GM12878 (cell line): ENCODE data around the gene EPHB1. TPM values are rescaled to one million over a fixed set of nuclear protein-coding genes. Genes with fewer than 3 reads are reported as not detected.

Source experiments
- EZH2 ChIP-seq: IDR thresholded peaks from 2 replicates; pipeline ENCODE4 v1.6.1; 2012; ENCODE audit warnings: low read depth, mild to moderate bottlenecking, control low read depth, inconsistent platforms, low read length, borderline replicate concordance; ENCODE audit not compliant: control insufficient read depth
- IKZF2 ChIP-seq, 2 experiments: fragments of 450-650 bp; IDR thresholded peaks; 2 replicates each; pipeline ENCODE4 v1.6.1; 2017; ENCODE audit warnings: mild to moderate bottlenecking in 2 of 2, moderate library complexity in 2 of 2
- RAD21 ChIP-seq: IDR thresholded peaks from 2 replicates; pipeline ENCODE4 v1.6.1; 2011; ENCODE audit warnings: mild to moderate bottlenecking, low read depth, low read length, moderate library complexity; ENCODE audit not compliant: insufficient read depth
- polyA plus RNA-seq, 11 experiments: library from polyadenylated mRNA; depleted of rRNA in 4 of 11; unstranded in 6 of 11; stranded (reverse) in 5 of 11; fragments of >200 nt; fragmentation: Nextera tagmentation in 4 of 11; fragmentation: Illumina TruSeq in 1 of 11; extraction: Ambion mirVana in 4 of 11; extraction: Trizol in 1 of 11; gene quantifications; 1 replicate in 1 of 11; 2 replicates in 10 of 11; pipeline versions ENCODE4 v1.2.1 to v1.2.3, GENCODE V29; 2011 to 2016; ENCODE audit warnings: inconsistent platforms in 2 of 11, missing spikeins in 2 of 11, low read depth in 1 of 11
- total RNA-seq, 4 experiments: library from RNA; depleted of rRNA in 3 of 4; stranded (reverse); fragments of >200 nt in 3 of 4; fragmentation: Illumina TruSeq in 1 of 4; extraction: Trizol in 1 of 4; gene quantifications; 2 replicates each; pipeline versions ENCODE4 v1.2.1 to v1.2.3, GENCODE V29; 2013 to 2021
- TF ChIP-seq, protein P1 (sequence below): fragments of 450-650 bp; IDR thresholded peaks from 2 replicates; pipeline ENCODE4 v1.6.1; 2017; ENCODE audit warnings: mild to moderate bottlenecking, moderate library complexity
- TF ChIP-seq, protein P2 (sequence below): fragments of 450-650 bp; formaldehyde crosslinking; IDR thresholded peaks from 2 replicates; pipeline ENCODE4 v1.4.0; 2022; ENCODE audit warnings: mild to moderate bottlenecking, moderate library complexity

EPHB1 gene
- total and polyA plus RNA-seq, 10 of the 15 experiments (the other 5 are each of a cell fraction or from before 2014, with no cell fraction given): 0.33 to 23.8 (median 1.2) TPM

DNA sequence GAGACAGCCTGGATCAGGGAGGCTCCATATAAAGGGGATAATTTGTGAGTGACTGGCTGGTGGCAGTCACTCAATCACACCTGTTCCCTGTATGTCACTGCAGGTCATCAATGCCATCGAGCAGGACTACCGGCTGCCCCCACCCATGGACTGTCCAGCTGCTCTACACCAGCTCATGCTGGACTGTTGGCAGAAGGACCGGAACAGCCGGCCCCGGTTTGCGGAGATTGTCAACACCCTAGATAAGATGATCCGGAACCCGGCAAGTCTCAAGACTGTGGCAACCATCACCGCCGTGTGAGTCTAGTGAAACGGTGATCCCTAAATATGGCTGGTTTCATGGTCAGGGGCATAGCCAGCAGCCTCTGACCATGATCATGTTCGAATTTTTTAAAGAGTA, 453.2 kb downstream of the EPHB1 start (continued):
- TF ChIP-seq, protein P1, sequence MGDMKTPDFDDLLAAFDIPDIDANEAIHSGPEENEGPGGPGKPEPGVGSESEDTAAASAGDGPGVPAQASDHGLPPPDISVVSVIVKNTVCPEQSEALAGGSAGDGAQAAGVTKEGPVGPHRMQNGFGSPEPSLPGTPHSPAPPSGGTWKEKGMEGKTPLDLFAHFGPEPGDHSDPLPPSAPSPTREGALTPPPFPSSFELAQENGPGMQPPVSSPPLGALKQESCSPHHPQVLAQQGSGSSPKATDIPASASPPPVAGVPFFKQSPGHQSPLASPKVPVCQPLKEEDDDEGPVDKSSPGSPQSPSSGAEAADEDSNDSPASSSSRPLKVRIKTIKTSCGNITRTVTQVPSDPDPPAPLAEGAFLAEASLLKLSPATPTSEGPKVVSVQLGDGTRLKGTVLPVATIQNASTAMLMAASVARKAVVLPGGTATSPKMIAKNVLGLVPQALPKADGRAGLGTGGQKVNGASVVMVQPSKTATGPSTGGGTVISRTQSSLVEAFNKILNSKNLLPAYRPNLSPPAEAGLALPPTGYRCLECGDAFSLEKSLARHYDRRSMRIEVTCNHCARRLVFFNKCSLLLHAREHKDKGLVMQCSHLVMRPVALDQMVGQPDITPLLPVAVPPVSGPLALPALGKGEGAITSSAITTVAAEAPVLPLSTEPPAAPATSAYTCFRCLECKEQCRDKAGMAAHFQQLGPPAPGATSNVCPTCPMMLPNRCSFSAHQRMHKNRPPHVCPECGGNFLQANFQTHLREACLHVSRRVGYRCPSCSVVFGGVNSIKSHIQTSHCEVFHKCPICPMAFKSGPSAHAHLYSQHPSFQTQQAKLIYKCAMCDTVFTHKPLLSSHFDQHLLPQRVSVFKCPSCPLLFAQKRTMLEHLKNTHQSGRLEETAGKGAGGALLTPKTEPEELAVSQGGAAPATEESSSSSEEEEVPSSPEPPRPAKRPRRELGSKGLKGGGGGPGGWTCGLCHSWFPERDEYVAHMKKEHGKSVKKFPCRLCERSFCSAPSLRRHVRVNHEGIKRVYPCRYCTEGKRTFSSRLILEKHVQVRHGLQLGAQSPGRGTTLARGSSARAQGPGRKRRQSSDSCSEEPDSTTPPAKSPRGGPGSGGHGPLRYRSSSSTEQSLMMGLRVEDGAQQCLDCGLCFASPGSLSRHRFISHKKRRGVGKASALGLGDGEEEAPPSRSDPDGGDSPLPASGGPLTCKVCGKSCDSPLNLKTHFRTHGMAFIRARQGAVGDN: no peak
- TF ChIP-seq EZH2 (no peak), IKZF2 (IDR thresholded peaks at IDR 0.05) (no peak), RAD21 (no peak)
- TF ChIP-seq, protein P2, sequence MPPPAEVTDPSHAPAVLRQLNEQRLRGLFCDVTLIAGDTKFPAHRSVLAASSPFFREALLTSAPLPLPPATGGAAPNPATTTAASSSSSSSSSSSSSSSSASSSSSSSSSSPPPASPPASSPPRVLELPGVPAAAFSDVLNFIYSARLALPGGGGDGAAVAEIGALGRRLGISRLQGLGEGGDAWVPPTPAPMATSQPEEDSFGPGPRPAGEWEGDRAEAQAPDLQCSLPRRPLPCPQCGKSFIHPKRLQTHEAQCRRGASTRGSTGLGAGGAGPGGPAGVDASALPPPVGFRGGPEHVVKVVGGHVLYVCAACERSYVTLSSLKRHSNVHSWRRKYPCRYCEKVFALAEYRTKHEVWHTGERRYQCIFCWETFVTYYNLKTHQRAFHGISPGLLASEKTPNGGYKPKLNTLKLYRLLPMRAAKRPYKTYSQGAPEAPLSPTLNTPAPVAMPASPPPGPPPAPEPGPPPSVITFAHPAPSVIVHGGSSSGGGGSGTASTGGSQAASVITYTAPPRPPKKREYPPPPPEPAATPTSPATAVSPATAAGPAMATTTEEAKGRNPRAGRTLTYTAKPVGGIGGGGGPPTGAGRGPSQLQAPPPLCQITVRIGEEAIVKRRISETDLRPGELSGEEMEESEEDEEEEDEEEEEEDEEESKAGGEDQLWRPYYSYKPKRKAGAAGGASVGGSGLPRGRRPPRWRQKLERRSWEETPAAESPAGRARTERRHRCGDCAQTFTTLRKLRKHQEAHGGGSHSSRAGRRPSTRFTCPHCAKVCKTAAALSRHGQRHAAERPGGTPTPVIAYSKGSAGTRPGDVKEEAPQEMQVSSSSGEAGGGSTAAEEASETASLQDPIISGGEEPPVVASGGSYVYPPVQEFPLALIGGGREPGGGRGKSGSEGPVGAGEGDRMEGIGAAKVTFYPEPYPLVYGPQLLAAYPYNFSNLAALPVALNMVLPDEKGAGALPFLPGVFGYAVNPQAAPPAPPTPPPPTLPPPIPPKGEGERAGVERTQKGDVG (CRISPR knock-in tag): no peak
